Hippocampal formation (tissue), 2 donors: ENCODE data around the gene TELO2.
A peak's percentile ranks its signal among the peaks of the same experiment; 100 is the strongest.

ENCODE experiments used
- DNase-seq, 2 donors: peaks; one replicate each; lab custom pipeline; 2025; lab: John Stamatoyannopoulos, UW

TELO2 gene

DNA sequence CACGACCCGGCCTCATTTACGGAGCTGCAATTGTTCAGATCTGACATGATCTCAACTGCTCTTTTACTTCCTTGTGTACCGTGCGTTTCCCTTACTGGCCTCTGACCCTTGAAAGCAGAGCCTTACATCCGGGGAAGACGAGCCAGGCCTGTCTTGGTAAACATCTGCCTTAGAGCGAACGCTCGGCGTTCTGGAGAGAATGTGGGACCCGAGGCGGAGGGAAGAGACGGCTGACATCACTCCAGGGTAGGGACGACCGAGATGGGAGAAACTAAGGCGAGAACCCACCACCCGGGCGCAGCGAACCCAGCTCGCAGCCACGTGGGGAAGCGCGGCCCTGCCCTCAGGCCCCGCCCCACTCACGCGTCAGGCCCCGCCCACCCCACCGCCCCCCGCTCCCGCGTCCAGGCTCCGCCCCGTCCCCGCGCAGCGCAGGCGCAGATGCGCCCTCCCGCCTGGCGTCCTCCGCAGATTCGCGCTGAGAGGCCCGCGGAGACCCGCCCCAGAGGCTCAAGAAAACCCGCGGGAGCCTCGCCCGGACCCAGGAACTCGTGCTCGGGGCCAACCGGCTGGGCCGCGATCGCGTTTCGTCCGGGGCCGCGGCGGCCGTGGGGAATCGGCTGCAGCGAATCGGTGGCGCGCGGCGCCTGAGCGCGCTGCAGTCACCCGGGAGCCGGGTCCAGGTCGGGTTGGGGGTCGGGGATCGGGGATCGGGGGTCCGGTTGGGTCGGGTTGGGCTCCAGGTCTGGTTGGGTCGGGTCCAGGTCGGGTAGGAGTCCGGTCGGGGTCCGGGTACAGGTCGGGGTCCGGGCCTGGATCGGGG, at the start of gene TELO2:
Gene TELO2 (plus strand): TSS at position 438 of the 823 bp plus-strand sequence. CDS start 922 bp downstream, outside the sequence.
- peak; percentile 40 to 73 for DNase-seq

DNA sequence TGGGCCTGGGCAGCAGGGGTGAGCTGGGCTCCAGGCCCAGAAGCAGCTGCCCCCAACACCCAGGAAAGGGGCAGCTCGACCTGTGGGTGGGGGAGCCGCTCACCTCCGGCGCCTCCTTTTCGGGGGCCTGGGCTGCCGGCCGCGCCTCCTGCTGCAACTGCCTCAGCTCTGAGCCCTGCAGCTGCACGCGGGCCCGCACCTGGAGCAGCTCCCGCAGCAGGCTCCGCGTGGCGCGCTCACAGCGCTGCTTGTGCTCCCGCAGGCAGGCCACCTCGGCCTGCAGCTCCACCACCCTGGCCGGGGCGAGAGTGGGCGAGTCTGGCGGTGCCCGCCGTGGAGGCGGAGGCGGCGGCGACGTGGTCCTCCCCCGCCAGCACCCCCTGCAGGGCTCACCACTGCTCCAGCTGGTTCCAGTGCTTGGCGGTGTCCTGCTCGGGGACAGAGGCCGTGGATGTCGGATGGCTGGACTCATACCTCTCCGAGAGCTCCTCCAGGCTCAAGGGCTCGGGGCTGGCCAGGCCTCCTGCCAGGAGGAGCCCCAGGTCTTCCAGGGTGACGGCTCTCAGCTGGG, 49.7 kb upstream of the TELO2 start:
- DNase-seq: no peak

- DNase-seq: no peak
Measured at GRCh38 chr16:1443980-1444729, 49.0 kb upstream of the TELO2 start, which contains the start of gene CCDC154. Gene CCDC154, minus strand, starts transcription at chr16:1444556. Its CDS starts 234 bp downstream, at chr16:1444322.

GRCh38 chr16:1444730-1445517, 48.2 kb upstream of the TELO2 start:
- no peak for DNase-seq

GRCh38 chr16:1445518-1446203, 47.5 kb upstream of the TELO2 start:
- no peak for DNase-seq

DNA sequence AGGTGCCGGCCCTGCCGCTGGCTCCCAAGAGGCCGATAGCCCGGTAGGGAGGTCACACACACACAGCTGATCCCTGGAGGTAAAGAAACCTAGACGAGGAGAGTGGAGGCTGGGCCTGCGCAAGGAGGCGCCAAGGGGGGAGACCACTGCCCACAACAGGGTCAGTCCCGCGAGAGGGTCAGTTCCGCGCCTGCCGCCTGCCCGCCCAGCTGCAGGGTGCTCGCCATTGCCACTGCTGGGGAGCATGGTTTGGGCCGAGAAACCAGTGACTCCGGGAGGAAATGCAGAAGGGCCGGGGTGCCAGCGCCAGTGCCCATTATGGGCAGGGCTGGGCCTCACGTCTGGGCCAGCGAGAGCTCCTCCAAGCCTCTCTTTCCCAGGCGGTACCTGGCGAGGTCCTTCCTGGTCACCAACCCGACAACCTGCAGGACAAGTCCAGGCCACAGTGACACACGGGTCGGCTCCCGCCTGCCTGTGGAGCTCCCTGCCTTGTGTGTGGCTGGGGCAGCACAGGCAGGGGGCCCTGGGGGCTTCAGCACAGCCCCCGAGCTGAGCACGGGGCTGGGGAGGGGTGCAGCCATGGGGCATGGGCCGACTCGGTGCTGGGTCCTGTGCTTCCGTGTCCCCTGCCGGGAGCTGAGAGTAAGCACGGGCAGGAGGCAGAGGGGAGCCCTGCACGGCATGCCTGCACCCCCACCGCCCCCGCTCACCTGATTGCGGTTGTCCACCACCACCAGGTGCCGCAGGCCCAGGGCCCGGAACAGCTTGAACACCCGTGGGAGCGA, 46.7 kb upstream of the TELO2 start:
- DNase-seq: no peak

- DNase-seq: no peak
Measured at GRCh38 chr16:1447965-1448364, 45.2 kb upstream of the TELO2 start.

- no peak for DNase-seq
Measured at GRCh38 chr16:1448536-1449116, 44.5 kb upstream of the TELO2 start.

DNA sequence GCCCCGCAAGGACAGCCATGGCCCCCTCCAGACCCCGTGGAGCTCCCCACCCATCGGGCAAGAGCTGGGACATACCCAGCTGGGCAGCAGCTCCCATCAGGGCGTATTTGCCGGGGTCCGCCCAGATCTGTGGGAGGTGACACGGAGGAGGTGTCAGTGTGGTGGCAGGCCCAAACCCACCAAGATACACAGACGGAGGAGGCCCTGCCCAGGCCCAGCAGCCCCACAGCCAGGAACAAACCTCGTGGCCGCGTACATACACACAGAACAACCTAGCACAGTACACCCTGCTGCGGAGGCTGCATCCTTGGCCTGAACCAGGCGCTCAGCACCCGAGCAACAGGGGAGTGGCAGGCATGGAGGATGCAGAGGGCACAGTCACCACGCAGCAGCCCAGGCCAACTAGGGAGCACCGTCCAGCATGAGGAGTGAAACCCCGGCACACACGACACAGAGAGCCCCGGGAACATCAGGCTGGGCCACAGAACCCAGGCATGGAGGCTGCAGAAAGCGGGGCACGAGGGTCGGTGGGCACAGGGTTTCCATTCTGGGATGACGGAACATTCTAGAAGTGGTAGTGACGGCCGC, 43.9 kb upstream of the TELO2 start:
- DNase-seq: no peak

DNA sequence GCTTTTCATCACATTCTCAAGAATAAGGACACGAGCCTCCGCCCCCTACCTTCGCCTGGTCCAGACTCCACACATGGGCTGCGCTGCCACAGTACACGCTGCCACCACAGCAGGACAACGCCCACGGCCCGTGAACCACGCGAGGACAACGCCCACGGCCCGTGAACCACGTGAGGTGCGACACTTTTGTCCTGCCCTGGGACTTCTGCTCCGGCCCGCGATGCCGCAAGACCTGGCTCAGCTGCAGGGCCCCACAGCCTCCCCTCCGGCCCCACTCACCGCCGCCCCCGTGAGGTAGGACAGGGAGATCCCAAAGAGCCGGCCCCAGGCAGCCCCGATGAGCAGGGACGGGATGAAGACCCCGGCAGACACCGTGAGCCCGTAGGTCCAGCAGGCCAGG, 42.9 kb upstream of the TELO2 start:
- DNase-seq: no peak

DNA sequence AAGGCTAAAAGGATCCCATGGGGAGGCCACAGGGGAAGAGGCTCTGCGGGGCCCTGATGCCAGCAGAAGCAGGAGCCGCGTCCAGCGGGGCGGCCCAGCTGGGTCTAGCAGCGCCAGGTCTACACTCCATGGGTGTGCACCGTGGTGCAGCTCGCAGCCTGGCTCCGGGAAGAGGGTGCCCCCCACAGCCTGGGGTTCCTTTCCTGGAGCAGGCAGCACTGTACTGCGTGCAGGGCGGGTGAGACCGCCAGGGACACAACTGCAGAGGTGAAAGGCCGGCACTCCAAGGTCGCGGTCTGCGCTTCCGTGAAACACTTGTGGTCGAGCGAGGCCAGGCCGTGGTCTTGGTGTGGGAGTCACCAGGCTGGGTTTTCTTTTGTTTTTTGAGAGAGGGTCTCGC, 42.3 kb upstream of the TELO2 start:
- no peak for DNase-seq

- DNase-seq: no peak
Measured at GRCh38 chr16:1451702-1452392, 41.3 kb upstream of the TELO2 start.

- no peak for DNase-seq
Measured at GRCh38 chr16:1452530-1452929, 40.6 kb upstream of the TELO2 start.

DNA sequence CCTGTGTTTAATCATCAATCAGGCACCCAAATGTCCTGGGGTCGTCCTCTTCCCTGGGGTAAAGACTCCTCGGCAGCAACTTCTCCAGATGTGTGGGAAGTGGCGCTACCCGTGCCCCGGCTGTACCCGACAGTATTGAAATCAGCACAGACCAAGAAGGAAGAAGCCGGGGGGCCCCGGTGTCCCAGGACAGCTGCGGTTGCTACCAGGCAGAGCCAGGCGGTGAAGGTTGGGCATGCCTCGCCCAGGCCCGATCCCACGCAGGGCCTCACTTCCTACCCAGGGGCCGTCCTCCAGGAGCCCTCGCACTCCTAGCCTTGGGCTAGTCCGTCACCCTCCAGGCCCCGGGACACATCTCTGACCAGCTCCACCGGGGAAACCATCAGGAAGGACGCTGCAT, 39.8 kb upstream of the TELO2 start:
- no peak for DNase-seq

GRCh38 chr16:1454561-1454960, 38.6 kb upstream of the TELO2 start:
- DNase-seq: no peak

DNA sequence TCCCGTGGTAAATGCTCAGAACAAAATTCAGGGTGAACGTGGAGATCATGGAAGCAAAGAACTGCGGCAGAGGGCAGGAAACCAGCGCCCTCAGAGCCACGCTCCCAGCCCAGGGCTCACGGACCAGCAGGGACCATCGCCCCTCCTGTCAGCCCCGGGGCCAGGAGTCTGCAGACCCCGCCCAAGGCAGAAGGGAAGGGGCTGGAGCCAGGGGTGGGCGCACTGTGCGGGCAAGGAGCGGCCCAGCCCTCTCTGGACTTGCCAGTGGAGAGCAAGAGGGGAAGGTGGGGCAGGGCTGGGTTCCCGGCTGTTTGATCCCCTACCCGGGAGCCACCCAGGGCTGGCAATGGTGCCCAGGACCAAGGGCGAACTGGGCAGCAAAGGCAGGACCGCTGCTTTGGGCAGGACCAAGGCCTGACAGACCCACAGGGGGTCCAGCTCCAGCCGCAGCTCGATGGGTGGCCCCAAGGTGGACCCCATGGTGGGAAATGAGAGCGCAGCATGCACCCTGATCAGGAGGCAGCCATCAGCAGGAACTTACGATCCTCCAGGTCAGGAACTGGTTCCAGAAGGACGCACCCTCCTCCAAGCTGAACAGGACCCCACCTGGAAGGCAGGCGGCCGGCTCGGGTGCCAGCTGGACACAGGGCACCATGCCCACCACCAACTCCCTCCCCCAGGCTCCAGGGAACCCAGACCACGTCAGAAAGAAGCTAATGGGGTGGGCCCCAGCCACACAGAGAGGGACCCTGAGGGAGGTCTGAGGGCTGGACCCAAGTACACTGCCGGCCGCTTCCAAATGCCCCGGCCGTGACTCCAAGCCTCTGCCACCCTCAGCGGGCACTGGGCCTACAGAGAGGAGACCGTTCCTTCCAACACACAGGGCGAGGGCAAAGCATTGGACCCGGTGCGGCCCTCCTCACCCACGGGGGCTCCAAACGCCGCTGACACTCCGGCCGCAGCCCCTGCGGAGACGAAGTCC, 37.7 kb upstream of the TELO2 start:
- DNase-seq: no peak

GRCh38 chr16:1456951-1457350, 36.2 kb upstream of the TELO2 start:
- no peak for DNase-seq
